Activated T-cell treated with anti-CD3 and anti-CD28 coated beads, Interleukin-2, amount 50 U/mL, for 24 hours (primary cell): ENCODE results near the gene SEPTIN2.
"Not testable (repeated sequence)": the region's sequence is repeated elsewhere in the genome, so short reads cannot be mapped to it uniquely, and the experiment has no call there.

Experiments used
- DNase-seq: peaks from one replicate; pipeline ENCODE4 v3.0.0-alpha.2; 2020
- H3K27ac Mint-ChIP-seq: 2 replicates; pipeline ENCODE4 v1.8.0; 2020; ENCODE audit warnings: mild to moderate bottlenecking, mixed read lengths
- H3K27me3 Mint-ChIP-seq: 2 replicates; pipeline ENCODE4 v1.8.0; 2020; ENCODE audit warnings: mixed read lengths
- H3K36me3 Mint-ChIP-seq: 2 replicates; pipeline ENCODE4 v1.8.0; 2020; ENCODE audit warnings: low read depth, mixed read lengths
- H3K4me1 Mint-ChIP-seq: 2 replicates; pipeline ENCODE4 v1.8.0; 2020; ENCODE audit warnings: low read depth, mixed read lengths
- H3K4me3 Mint-ChIP-seq: 2 replicates; pipeline ENCODE4 v1.8.0; 2020; ENCODE audit warnings: mild to moderate bottlenecking, moderate library complexity, mixed read lengths
- H3K9me3 Mint-ChIP-seq: 2 replicates; pipeline ENCODE4 v1.8.0; 2020; ENCODE audit warnings: mixed read lengths

SEPTIN2 gene

GRCh38 chr2:241278306-241278705 is 37.4 kb upstream of the SEPTIN2 start:
- not testable (repeated sequence) for H3K27me3 Mint-ChIP-seq, H3K4me3 Mint-ChIP-seq, H3K9me3 Mint-ChIP-seq, H3K27ac Mint-ChIP-seq, DNase-seq
- Mint-ChIP-seq H3K4me1 (peaks cover 32% of the 10 kb centered on the region), H3K36me3 (peaks cover 37% of the 10 kb centered on the region)

DNA sequence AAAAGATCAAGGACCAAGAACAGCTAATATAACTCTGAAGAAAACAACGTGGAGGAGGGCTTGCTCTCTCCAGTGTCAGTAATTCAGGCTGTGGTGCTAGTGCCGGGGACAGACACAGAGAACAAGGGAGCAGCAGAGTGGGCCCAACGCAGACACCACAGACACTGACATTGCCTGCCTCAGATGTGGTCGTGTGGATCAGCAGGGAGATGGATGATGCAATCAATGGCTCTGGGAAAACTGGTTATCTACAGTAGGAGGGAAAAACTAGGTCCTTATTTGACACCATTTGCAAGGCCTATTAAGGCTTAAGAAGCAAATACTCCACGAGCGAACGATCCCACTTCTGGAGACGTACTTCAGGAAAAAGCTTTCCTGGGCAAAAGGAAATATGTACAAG is 36.3 kb upstream of the SEPTIN2 start:
- H3K27me3 Mint-ChIP-seq: no peaks in the 10 kb centered on the region

DNA sequence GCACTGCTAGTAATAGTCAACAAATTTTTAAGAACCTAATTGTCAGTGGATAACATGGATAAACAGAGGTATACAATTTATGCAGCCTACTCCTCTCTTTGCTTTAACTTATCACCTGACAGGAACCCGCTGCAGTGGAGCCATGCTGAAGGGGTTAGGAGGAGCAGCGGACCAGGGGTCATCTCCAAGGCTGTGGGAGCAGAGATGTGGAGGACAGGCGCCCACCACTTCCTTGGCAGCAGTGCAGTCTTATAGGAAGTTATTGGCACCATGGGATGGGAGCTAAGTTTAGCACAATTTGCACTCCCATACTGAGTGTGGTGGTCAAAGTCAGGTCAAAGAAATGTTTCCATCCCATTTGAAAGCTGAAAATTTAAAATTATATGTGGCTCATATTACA is 35.9 kb upstream of the SEPTIN2 start:
- no peaks in the 10 kb centered on the region for H3K27me3 Mint-ChIP-seq
- no peak overlapping the region for H3K4me3 Mint-ChIP-seq
- H3K9me3 Mint-ChIP-seq: peaks cover 3% of the 10 kb centered on the region
- H3K27ac Mint-ChIP-seq: no peak overlapping the region
- peaks cover 44% of the 10 kb centered on the region for H3K36me3 Mint-ChIP-seq
- DNase-seq: no peak
- peaks cover 34% of the 10 kb centered on the region for H3K4me1 Mint-ChIP-seq

More for the DNA sequence above, 36.3 kb upstream of the SEPTIN2 start:
- H3K27ac Mint-ChIP-seq: no peak overlapping the region
- H3K4me3 Mint-ChIP-seq: no peak overlapping the region
- no peak for DNase-seq
- peaks cover 31% of the 10 kb centered on the region for H3K4me1 Mint-ChIP-seq
- H3K36me3 Mint-ChIP-seq: peaks cover 42% of the 10 kb centered on the region
- H3K9me3 Mint-ChIP-seq: peaks cover 3% of the 10 kb centered on the region

DNA sequence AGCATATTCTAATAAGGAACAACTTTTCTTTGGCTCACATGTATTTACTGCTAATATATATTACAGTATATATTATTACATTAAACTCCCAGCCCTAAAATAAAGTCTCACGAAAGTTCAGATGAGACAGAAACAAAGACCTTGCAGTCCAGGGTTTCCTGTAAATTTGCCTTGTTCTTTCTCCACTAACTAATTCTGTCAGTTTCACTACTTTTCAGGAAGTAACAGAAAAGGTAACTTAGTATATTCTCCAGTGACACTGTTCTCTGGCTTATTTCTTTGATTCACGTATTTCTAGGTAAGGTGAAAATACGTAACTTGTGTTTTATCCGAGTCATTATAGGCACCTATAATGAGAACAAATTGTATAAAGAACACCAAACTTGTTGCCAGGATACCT is 35.4 kb upstream of the SEPTIN2 start:
- Mint-ChIP-seq H3K27me3 (no peaks in the 10 kb centered on the region), H3K4me3 (no peak overlapping the region), H3K9me3 (peaks cover 2% of the 10 kb centered on the region), H3K27ac (no peak overlapping the region), H3K4me1 (peaks cover 36% of the 10 kb centered on the region), H3K36me3 (peaks cover 45% of the 10 kb centered on the region)
- no peak for DNase-seq

GRCh38 chr2:241282555-241282954 is 33.2 kb upstream of the SEPTIN2 start:
- no peaks in the 10 kb centered on the region for H3K9me3 Mint-ChIP-seq
- DNase-seq: no peak
- H3K27me3 Mint-ChIP-seq: no peaks in the 10 kb centered on the region
- peaks cover 41% of the 10 kb centered on the region for H3K36me3 Mint-ChIP-seq
- peaks cover 42% of the 10 kb centered on the region for H3K4me1 Mint-ChIP-seq
- H3K4me3 Mint-ChIP-seq: no peak overlapping the region
- peak overlapping the region; percentile 24 for H3K27ac Mint-ChIP-seq

DNA sequence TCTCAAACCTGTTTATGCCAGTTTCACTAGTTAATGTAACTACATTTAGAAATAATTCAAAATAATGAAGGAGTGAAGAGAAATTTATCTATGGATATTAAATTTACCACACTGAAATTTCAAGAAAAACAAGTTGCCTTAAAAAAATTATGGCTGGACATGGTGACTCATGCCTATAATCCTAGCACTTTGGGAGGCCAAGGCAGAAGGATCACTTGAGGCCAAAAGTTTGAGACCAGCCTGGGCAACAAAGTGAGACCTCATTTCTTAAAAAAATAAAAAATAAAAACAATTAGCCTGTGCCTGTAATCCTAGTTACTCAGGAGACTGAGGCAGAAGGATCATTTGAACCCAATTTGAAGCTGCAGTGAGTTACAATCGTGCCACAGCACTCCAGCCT is 30.1 kb upstream of the SEPTIN2 start:
- no peak overlapping the region for H3K27ac Mint-ChIP-seq
- H3K4me1 Mint-ChIP-seq: peaks cover 57% of the 10 kb centered on the region
- no peak for DNase-seq
- H3K36me3 Mint-ChIP-seq: peaks cover 65% of the 10 kb centered on the region
- no peak overlapping the region for H3K4me3 Mint-ChIP-seq
- H3K27me3 Mint-ChIP-seq: no peaks in the 10 kb centered on the region
- H3K9me3 Mint-ChIP-seq: no peaks in the 10 kb centered on the region

GRCh38 chr2:241286348-241287090 is 29.2 kb upstream of the SEPTIN2 start:
- no peaks in the 10 kb centered on the region for H3K27me3 Mint-ChIP-seq
- no peak for DNase-seq
- H3K36me3 Mint-ChIP-seq: peaks cover 66% of the 10 kb centered on the region
- H3K27ac Mint-ChIP-seq: no peak overlapping the region
- H3K9me3 Mint-ChIP-seq: no peaks in the 10 kb centered on the region
- no peak overlapping the region for H3K4me3 Mint-ChIP-seq
- peaks cover 64% of the 10 kb centered on the region for H3K4me1 Mint-ChIP-seq

- Mint-ChIP-seq H3K36me3 (peaks cover 59% of the 10 kb centered on the region), H3K27ac (peak overlapping the region; percentile 5), H3K4me1 (peaks cover 67% of the 10 kb centered on the region), H3K27me3 (no peaks in the 10 kb centered on the region), H3K9me3 (no peaks in the 10 kb centered on the region), H3K4me3 (no peak overlapping the region)
- no peak for DNase-seq
Measured at GRCh38 chr2:241288324-241288888, 27.3 kb upstream of the SEPTIN2 start.

GRCh38 chr2:241289053-241289452 is 26.7 kb upstream of the SEPTIN2 start:
- H3K4me1 Mint-ChIP-seq: peaks cover 66% of the 10 kb centered on the region

GRCh38 chr2:241289597-241289996 is 26.1 kb upstream of the SEPTIN2 start:
- Mint-ChIP-seq H3K27ac (no peak overlapping the region), H3K36me3 (peaks cover 49% of the 10 kb centered on the region), H3K27me3 (no peaks in the 10 kb centered on the region), H3K9me3 (no peaks in the 10 kb centered on the region), H3K4me1 (peaks cover 64% of the 10 kb centered on the region), H3K4me3 (no peak overlapping the region)
- DNase-seq: no peak

More at GRCh38 chr2:241289053-241289452, 26.7 kb upstream of the SEPTIN2 start:
- H3K27me3 Mint-ChIP-seq: no peaks in the 10 kb centered on the region
- H3K4me3 Mint-ChIP-seq: no peak overlapping the region
- H3K36me3 Mint-ChIP-seq: peaks cover 54% of the 10 kb centered on the region
- DNase-seq: no peak
- H3K9me3 Mint-ChIP-seq: no peaks in the 10 kb centered on the region
- H3K27ac Mint-ChIP-seq: no peak overlapping the region

DNA sequence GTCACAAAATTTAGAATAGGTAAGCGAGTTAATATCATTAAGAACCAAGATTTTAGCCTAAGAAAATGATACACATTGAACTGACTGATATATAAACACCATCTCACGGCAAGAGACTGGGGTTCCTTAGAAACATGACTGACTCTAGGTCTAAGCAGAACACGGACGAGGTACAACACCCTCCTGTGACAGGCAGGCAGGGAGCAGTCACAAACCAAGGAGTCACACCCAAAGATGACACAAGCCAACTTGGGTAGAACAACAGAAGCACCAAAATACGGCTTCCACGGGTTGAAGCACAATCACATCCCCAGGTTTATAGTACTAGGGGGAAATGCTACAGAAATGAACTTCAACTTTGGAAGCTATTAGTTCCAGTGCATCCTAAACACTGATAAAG is 24.6 kb upstream of the SEPTIN2 start:
- no peaks in the 10 kb centered on the region for H3K27me3 Mint-ChIP-seq
- DNase-seq: no peak
- no peak overlapping the region for H3K27ac Mint-ChIP-seq
- no peaks in the 10 kb centered on the region for H3K9me3 Mint-ChIP-seq
- H3K4me3 Mint-ChIP-seq: no peak overlapping the region
- peaks cover 59% of the 10 kb centered on the region for H3K4me1 Mint-ChIP-seq
- peaks cover 42% of the 10 kb centered on the region for H3K36me3 Mint-ChIP-seq

DNA sequence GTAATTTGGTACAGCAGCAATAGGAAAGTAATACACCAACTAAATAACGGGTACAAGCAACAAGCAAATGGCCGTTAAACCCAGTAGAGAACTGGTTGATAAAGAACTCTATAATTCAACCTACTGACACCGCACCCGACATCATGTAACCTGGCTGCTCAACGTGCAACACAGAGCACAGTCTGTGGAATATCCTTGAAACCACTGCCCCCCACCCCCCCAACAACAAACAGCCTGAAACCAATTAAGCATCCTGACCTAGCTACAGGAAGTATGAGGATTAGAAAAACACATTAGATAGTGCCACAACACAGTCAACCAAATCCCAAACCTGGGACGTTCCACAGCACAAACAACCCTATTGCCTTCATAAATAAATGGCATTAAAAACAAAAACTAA is 23.7 kb upstream of the SEPTIN2 start:
- H3K9me3 Mint-ChIP-seq: no peaks in the 10 kb centered on the region
- H3K4me1 Mint-ChIP-seq: peaks cover 59% of the 10 kb centered on the region
- no peaks in the 10 kb centered on the region for H3K27me3 Mint-ChIP-seq
- no peak overlapping the region for H3K27ac Mint-ChIP-seq
- H3K36me3 Mint-ChIP-seq: peaks cover 44% of the 10 kb centered on the region
- H3K4me3 Mint-ChIP-seq: no peak overlapping the region
- no peak for DNase-seq

GRCh38 chr2:241293378-241293797 is 22.3 kb upstream of the SEPTIN2 start:
- DNase-seq, H3K27ac Mint-ChIP-seq, H3K9me3 Mint-ChIP-seq, H3K4me3 Mint-ChIP-seq, H3K27me3 Mint-ChIP-seq: not testable (repeated sequence)
- Mint-ChIP-seq H3K4me1 (peaks cover 60% of the 10 kb centered on the region), H3K36me3 (peaks cover 44% of the 10 kb centered on the region)

GRCh38 chr2:241295326-241296095 is 20.2 kb upstream of the SEPTIN2 start:
- H3K36me3 Mint-ChIP-seq: peaks cover 24% of the 10 kb centered on the region
- no peaks in the 10 kb centered on the region for H3K9me3 Mint-ChIP-seq
- DNase-seq: no peak
- no peak overlapping the region for H3K4me3 Mint-ChIP-seq
- peaks cover 60% of the 10 kb centered on the region for H3K4me1 Mint-ChIP-seq
- H3K27me3 Mint-ChIP-seq: no peaks in the 10 kb centered on the region
- no peak overlapping the region for H3K27ac Mint-ChIP-seq

- no peak for DNase-seq
- no peaks in the 10 kb centered on the region for H3K9me3 Mint-ChIP-seq
- no peak overlapping the region for H3K27ac Mint-ChIP-seq
- H3K27me3 Mint-ChIP-seq: no peaks in the 10 kb centered on the region
- H3K36me3 Mint-ChIP-seq: peaks cover 21% of the 10 kb centered on the region
- peaks cover 52% of the 10 kb centered on the region for H3K4me1 Mint-ChIP-seq
- H3K4me3 Mint-ChIP-seq: no peak overlapping the region
Measured at GRCh38 chr2:241296767-241297166, 19.0 kb upstream of the SEPTIN2 start.
